ENCODE data around the gene C14orf93. TPM values are rescaled to one million over a fixed set of nuclear protein-coding genes. Genes with fewer than 3 reads are reported as not detected.
"Not testable (repeated sequence)": the region's sequence is repeated elsewhere in the genome, so short reads cannot be mapped to it uniquely, and the experiment has no call there.

The C14orf93 gene
- total RNA-seq, 4 donors from 2014 or later, result 3.4 to 12.7 (median 8.8) TPM

DNA sequence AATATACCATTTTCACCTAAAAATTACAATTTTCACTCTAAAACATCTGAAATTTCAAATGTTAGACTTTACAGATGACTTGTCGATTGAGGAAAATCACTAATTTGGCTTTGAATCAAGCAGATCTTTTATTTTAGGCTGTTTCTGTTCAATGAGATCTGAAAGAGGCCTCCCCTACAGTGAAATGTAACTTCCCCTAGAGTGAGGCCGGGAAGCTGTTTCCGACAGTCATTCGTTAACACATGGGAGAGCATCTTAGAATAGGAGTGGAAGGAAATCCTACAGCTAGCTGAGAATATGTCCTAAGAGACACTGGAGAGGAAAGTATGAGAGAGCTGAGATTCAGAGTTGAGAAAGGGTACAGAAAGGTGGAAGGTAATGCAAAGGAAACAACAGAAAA is 5.7 kb upstream of the C14orf93 start:
- peaks cover 0 to under 1% (median 0%) of the 10 kb centered on the region in 3 donors for H3K4me1 ChIP-seq
- H3K36me3 ChIP-seq, result no peaks in the 10 kb centered on the region
- DNase-seq, result no peak
- no peak overlapping the region for H3K4me3 ChIP-seq
- intact Hi-C loops (cut with DNase I), result no loop called here
- H3K9me3 ChIP-seq, result no peaks in the 10 kb centered on the region
- H3K27me3 ChIP-seq, result no peaks in the 10 kb centered on the region
- no peak overlapping the region for H3K27ac ChIP-seq
- no peak for TF ChIP-seq POLR2A (IDR thresholded peaks at IDR 0.05)
- TF ChIP-seq, protein P1, sequence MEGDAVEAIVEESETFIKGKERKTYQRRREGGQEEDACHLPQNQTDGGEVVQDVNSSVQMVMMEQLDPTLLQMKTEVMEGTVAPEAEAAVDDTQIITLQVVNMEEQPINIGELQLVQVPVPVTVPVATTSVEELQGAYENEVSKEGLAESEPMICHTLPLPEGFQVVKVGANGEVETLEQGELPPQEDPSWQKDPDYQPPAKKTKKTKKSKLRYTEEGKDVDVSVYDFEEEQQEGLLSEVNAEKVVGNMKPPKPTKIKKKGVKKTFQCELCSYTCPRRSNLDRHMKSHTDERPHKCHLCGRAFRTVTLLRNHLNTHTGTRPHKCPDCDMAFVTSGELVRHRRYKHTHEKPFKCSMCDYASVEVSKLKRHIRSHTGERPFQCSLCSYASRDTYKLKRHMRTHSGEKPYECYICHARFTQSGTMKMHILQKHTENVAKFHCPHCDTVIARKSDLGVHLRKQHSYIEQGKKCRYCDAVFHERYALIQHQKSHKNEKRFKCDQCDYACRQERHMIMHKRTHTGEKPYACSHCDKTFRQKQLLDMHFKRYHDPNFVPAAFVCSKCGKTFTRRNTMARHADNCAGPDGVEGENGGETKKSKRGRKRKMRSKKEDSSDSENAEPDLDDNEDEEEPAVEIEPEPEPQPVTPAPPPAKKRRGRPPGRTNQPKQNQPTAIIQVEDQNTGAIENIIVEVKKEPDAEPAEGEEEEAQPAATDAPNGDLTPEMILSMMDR (IDR thresholded peaks at IDR 0.05), result no peak
- WGBS, 2 donors, result 77 to 81% methylated on average over 4 of the region's 4 CpGs

DNA sequence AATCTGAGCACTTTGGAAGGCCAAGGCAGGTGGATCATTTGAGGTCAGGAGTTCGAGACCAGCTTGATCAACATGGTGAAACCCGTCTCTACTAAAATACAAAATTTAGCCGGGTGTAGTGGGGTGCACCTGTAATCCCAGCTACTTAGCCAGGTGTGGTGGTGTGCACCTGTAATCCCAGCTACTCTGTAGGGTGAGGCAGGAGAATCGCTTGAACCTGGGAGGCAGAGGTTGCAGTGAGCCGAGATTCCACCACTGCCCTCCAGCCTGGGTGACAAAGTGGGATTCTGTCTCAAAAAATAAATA is 3.8 kb upstream of the C14orf93 start:
- DNase-seq; H3K9me3 ChIP-seq; H3K36me3 ChIP-seq; H3K27me3 ChIP-seq; H3K4me3 ChIP-seq; intact Hi-C loops (cut with DNase I); H3K27ac ChIP-seq: not testable (repeated sequence)
- WGBS, 2 donors, result 88 to 93% methylated on average over 5 of the region's 5 CpGs
- H3K4me1 ChIP-seq, result peaks cover 0 to 17% (median 0%) of the 10 kb centered on the region in 3 donors

DNA sequence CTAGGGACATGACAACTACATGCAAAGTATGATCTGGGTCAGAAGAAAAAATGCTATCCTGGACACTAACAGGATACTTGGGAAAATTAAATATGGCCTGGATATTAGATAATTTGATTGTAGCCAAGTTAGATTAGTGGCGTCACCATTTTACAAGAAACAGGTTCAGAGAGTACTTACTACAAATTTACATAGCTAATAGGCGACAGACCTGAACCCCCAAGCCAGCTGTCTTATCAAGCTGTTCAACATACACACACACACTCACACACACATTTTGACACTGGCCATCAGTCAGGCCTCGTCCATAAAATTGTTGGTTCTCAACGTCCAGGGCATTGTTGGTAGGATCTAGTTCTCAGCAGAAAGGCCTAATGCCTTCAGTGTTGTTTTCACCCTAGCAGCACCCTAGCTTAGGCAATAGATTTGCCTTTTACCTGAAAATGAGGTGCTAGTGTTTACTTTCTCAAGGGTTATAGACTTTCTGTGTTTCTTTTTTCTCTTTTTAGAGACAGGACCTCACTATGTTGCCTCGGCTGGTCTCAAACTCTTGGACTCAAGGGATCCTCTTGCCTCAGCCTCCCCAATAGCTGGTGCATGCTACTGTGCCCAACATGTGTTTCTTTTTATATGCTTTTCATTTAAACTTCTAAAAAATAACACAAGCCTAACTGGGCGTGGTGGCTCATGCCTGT is 3.3 kb upstream of the C14orf93 start:
- WGBS, 2 donors, result 82 to 83% methylated on average over 6 of the region's 6 CpGs
- H3K4me3 ChIP-seq, result no peak overlapping the region
- H3K9me3 ChIP-seq, result no peaks in the 10 kb centered on the region
- TF ChIP-seq, protein P1 (IDR thresholded peaks at IDR 0.05), result no peak
- no peak for TF ChIP-seq POLR2A (IDR thresholded peaks at IDR 0.05)
- intact Hi-C loops (cut with DNase I), result no loop called here
- H3K4me1 ChIP-seq, result peaks cover 0 to 22% (median 0%) of the 10 kb centered on the region in 3 donors
- H3K27ac ChIP-seq, result no peak overlapping the region
- no peaks in the 10 kb centered on the region for H3K27me3 ChIP-seq
- no peaks in the 10 kb centered on the region for H3K36me3 ChIP-seq
- DNase-seq, result no peak

DNA sequence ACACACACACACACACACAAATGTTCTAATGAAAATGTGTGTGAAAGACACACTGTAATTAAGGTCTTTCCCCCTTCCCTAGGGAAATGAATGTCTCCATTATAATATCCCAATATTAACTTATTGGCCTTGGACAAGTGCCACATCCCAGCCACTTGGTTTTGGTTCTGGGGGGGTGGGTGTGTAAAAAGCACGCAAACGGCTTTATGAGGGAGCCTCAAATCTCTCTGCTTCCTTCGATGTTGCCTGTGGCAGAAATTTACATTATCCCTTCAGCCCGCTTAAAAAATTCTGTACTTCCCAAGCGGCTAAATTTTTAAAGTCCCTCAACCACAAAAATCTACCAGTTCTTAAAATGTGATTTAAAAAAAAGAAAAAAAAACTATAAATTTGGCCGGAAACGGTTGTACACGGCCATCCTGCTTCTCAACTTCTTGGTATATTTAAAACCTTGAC is 432 bp downstream of the C14orf93 start:
- Histone ChIP-seq H3K27me3 (no peaks in the 10 kb centered on the region), H3K9me3 (no peaks in the 10 kb centered on the region), H3K4me3 (peak overlapping the region; percentile 46 to 82 (median 54)), H3K4me1 (peaks cover 6 to 41% (median 10%) of the 10 kb centered on the region in 3 donors), H3K27ac (peak overlapping the region; percentile 77 to 91 (median 88)), H3K36me3 (no peaks in the 10 kb centered on the region)
- no peak for DNase-seq
- WGBS, 2 donors, result 18 to 21% methylated on average over 8 of the region's 8 CpGs
- intact Hi-C loops (cut with DNase I), result no loop called here
- no peak for TF ChIP-seq POLR2A (IDR thresholded peaks at IDR 0.05)
- TF ChIP-seq, protein P1 (IDR thresholded peaks at IDR 0.05), result no peak

DNA sequence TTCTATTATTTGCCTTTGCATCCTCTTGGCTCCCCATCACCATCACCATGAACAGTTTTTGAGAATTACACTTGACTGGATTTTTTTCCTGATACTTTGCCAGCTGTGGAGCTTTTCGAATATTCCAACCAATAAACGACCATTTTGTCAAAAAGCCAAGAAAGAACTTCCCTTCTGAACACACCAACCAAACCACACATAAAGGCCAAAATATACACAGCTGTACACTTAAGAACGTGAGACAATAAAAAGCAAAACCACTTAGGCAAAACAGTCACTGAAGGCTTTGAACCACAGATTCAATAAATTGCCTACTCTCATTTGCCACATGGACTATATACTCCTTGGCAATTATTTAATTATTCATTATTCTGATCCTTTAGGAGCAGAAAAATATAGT is 1.1 kb downstream of the C14orf93 start:
- Histone ChIP-seq H3K4me1 (peaks cover 6 to 41% (median 10%) of the 10 kb centered on the region in 3 donors), H3K36me3 (no peaks in the 10 kb centered on the region), H3K27ac (peak overlapping the region in 1 of 4 donors; percentile 88), H3K27me3 (no peaks in the 10 kb centered on the region), H3K9me3 (no peaks in the 10 kb centered on the region), H3K4me3 (no peak overlapping the region)
- intact Hi-C loops (cut with DNase I), result no loop called here
- no peak for DNase-seq
- TF ChIP-seq POLR2A (IDR thresholded peaks at IDR 0.05), result no peak
- TF ChIP-seq, protein P1 (IDR thresholded peaks at IDR 0.05), result no peak
- 33 to 34% methylated on average over 3 of the region's 3 CpGs for WGBS, 2 donors

Measured in esophagus squamous epithelium (tissue), 5 donors.